Tibial nerve (tissue), 4 donors: Measurements from ENCODE around the gene CALY.
A peak's percentile ranks its signal among the peaks of the same experiment; 100 is the strongest.

Source experiments
- CTCF ChIP-seq, 5 experiments: fragments of 200-600 bp in 3 of 5; fragments of 450-650 bp in 2 of 5; sonication (generic) in 3 of 5; IDR thresholded peaks; one replicate each; pipeline ENCODE4 v1.5.1; 2016 to 2019; ENCODE audit warnings: antibody characterized with exemption in 5 of 5, mild to moderate bottlenecking in 3 of 5, moderate library complexity in 2 of 5
- EP300 ChIP-seq, 2 donors: sonication (generic); formaldehyde crosslinking; IDR thresholded peaks; one replicate each; pipeline ENCODE4 v1.6.1; 2017; ENCODE audit warnings: antibody characterized with exemption in 2 of 2, mild to moderate bottlenecking in 1 of 2
- POLR2A ChIP-seq, 2 donors: fragments of 450-650 bp; IDR thresholded peaks; one replicate each; pipeline ENCODE4 v1.6.1; 2017; ENCODE audit warnings: antibody characterized with exemption in 2 of 2, mild to moderate bottlenecking in 2 of 2, moderate library complexity in 2 of 2

GRCh38 chr10:133292919-133293809 lies 43.5 kb downstream of the CALY start:
- TF ChIP-seq POLR2A (IDR thresholded peaks at IDR 0.05) (no peak), CTCF (IDR thresholded peaks at IDR 0.05) (no peak), EP300 (IDR thresholded peaks at IDR 0.05) (peak in 1 of 2 donors; percentile 15)
